ENCODE measurements around the gene RCC1.
"Not testable (repeated sequence)": the region's sequence is repeated elsewhere in the genome, so short reads cannot be mapped to it uniquely, and the experiment has no call there.

The RCC1 gene

DNA sequence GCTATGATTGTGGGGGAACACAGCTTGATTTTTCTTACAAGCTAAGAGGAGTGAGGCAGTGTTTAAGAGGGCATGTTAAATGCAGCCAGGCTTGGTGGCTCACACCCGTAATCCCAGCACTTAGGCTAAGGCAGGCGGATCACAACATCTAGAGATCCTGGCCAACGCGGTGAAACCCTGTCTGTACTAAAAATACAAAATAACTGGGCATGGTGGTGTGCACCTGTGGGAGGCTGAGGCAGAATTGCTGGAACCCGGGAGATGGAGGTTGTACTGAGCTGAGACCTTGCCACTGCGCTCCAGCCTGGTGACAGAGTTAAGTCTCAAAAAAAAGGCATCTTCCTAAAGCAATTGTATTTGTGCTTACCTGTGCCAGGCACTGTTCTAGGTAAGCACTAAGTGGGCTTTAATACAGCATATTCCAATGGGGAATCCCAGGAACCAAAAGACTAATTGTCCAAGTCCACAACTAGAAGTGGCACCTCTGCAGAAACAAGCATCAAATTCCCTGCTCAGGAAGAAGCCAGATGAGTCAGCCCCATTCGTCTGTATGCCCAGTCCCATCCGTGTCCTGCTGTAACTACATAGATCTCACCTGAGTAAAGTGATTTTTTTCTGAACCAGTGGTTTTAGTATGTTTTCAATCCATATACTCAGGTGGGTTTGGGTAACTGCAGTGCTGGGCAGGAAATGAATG lies 4.6 kb downstream of the RCC1 start:
- H3K36me3 ChIP-seq (ENCODE audit: control insufficient read depth, low read length) = peaks cover 81% of the 10 kb centered on the region
- peak overlapping the region; percentile 88 for H3K4me2 ChIP-seq (ENCODE audit: low read length)
- H3K4me3 ChIP-seq (ENCODE audit: low read length) = peak overlapping the region; percentile 97
- no peaks in the 10 kb centered on the region for H3K9me2 ChIP-seq (replicated peaks; ENCODE audit: control insufficient read depth, low read length)
- peaks cover 43% of the 10 kb centered on the region for H3K79me2 ChIP-seq (ENCODE audit: control insufficient read depth, low read length)
- H3K27ac ChIP-seq (ENCODE audit: low read depth, low read length) = peak overlapping the region; percentile 93
- peaks cover 61% of the 10 kb centered on the region for H3K4me1 ChIP-seq (ENCODE audit: control insufficient read depth, low read length)
- no peak for TF ChIP-seq EZH2phosphoT487 (IDR thresholded peaks at IDR 0.05; ENCODE audit: borderline replicate concordance, low read length)
- TF ChIP-seq, protein P1, sequence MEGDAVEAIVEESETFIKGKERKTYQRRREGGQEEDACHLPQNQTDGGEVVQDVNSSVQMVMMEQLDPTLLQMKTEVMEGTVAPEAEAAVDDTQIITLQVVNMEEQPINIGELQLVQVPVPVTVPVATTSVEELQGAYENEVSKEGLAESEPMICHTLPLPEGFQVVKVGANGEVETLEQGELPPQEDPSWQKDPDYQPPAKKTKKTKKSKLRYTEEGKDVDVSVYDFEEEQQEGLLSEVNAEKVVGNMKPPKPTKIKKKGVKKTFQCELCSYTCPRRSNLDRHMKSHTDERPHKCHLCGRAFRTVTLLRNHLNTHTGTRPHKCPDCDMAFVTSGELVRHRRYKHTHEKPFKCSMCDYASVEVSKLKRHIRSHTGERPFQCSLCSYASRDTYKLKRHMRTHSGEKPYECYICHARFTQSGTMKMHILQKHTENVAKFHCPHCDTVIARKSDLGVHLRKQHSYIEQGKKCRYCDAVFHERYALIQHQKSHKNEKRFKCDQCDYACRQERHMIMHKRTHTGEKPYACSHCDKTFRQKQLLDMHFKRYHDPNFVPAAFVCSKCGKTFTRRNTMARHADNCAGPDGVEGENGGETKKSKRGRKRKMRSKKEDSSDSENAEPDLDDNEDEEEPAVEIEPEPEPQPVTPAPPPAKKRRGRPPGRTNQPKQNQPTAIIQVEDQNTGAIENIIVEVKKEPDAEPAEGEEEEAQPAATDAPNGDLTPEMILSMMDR (IDR thresholded peaks at IDR 0.05; ENCODE audit: low read depth, low read length, poor library complexity, severe bottlenecking) = no peak
- H3F3A ChIP-seq (ENCODE audit: control insufficient read depth, insufficient read depth) = peaks cover 89% of the 10 kb centered on the region
- no peaks in the 10 kb centered on the region; the same call in 1 of the 2 replicates for H3K27me3 ChIP-seq (ENCODE audit: control insufficient read depth, low read length)
- H4K20me1 ChIP-seq (ENCODE audit: control insufficient read depth, insufficient read depth, low read depth, low read length) = no peaks in the 10 kb centered on the region
- no peaks in the 10 kb centered on the region for H3K9me3 ChIP-seq (ENCODE audit: control insufficient read depth, insufficient read depth, low read length)

DNA sequence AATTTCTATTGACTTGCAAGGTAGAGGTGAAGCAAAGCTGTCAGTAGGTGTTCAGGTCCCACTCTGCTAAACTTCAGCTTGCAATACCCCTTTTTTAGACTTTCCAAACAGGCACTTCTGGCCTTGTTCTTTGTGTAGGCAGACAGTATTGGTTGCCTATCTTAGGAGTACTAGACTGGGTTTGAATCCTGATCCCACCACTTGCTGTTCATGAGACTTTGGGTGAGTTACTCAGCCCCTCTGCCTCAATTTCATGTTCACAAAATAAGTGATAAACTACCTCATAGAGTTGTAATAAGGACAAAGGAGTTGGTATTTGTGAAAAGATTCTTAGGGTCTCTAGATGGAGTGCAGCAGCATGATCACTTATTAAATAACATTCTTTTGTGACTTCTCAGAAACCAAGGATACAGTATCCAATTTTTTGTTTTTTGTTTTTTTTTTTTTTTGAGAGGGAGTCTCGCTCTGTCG lies 5.2 kb downstream of the RCC1 start:
- Histone ChIP-seq H3K4me2 (ENCODE audit: low read length) (peak overlapping the region; percentile 88), H3F3A (ENCODE audit: control insufficient read depth, insufficient read depth) (peaks cover 90% of the 10 kb centered on the region), H3K27ac (ENCODE audit: low read depth, low read length) (peak overlapping the region; percentile 93), H3K36me3 (ENCODE audit: control insufficient read depth, low read length) (peaks cover 76% of the 10 kb centered on the region), H3K9me2 (replicated peaks; ENCODE audit: control insufficient read depth, low read length) (no peaks in the 10 kb centered on the region), H3K79me2 (ENCODE audit: control insufficient read depth, low read length) (peaks cover 38% of the 10 kb centered on the region), H4K20me1 (ENCODE audit: control insufficient read depth, insufficient read depth, low read depth, low read length) (no peaks in the 10 kb centered on the region), H3K4me1 (ENCODE audit: control insufficient read depth, low read length) (peaks cover 61% of the 10 kb centered on the region), H3K27me3 (ENCODE audit: control insufficient read depth, low read length) (no peaks in the 10 kb centered on the region; the same call in 1 of the 2 replicates), H3K9me3 (ENCODE audit: control insufficient read depth, insufficient read depth, low read length) (no peaks in the 10 kb centered on the region), H3K4me3 (ENCODE audit: low read length) (peak overlapping the region; percentile 97)
- TF ChIP-seq, protein P1 (IDR thresholded peaks at IDR 0.05; ENCODE audit: low read depth, low read length, poor library complexity, severe bottlenecking) = no peak
- TF ChIP-seq EZH2phosphoT487 (IDR thresholded peaks at IDR 0.05; ENCODE audit: borderline replicate concordance, low read length) = no peak

DNA sequence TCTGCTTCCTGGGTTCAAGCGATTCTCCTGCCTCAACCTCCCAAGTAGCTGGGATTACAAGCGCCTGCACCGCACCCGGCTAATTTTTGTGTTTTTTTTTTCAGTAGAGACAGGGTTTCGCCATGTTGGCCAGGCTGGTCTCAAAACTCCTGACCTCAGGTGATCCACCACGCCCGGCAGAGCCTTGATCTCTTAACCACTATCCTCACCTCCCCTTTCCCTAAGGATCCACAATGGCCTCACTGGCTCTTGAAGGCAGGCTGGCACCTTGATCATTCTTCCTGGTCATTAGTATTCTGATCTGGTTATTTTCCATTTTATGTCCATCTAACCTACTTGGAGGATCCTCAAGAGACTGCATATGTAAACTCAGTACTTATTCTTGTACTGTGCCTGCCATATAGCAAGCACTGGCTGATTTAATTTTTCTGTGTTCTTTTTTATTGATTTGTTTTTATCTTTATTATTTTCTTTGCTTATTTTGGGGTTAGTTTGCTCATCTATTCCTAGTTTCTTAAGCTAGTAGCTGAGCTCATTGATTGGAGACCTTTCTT lies 6.3 kb downstream of the RCC1 start:
- Histone ChIP-seq H3K4me3 (ENCODE audit: low read length) (peak overlapping the region; percentile 25; the same call in 1 of the 2 replicates), H3K4me1 (ENCODE audit: control insufficient read depth, low read length) (peaks cover 66% of the 10 kb centered on the region), H3K79me2 (ENCODE audit: control insufficient read depth, low read length) (peaks cover 27% of the 10 kb centered on the region)

DNA sequence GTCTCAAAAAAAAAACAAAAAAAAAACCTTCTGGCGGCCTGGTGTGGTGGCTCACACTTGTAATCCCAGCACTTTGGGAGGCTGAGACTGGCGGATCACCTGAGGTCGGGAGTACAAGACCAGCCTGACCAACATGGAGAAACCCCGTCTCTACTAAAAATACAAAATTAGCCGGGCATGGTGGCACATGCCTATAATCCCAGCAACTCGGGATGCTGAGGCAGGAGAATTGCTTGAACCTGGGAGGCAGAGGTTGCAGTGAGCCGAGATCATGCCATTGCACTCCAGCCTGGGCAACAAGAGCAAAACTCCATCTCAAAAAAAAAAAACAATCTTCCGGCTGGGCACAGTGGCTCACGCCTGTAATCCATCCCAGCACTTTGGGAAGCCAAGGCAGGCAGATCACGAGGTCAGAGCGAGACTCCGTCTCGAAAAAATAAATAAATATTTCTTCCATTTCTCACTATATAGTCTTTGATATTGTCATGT lies 8.6 kb downstream of the RCC1 start:
- not testable (repeated sequence) for H4K20me1 ChIP-seq (ENCODE audit: control insufficient read depth, insufficient read depth, low read depth, low read length); H3K4me2 ChIP-seq (ENCODE audit: low read length); H3K27me3 ChIP-seq (ENCODE audit: control insufficient read depth, low read length); H3K27ac ChIP-seq (ENCODE audit: low read depth, low read length); H3K4me3 ChIP-seq (ENCODE audit: low read length); H3K9me3 ChIP-seq (ENCODE audit: control insufficient read depth, insufficient read depth, low read length); H3K9me2 ChIP-seq (replicated peaks; ENCODE audit: control insufficient read depth, low read length)
- peaks cover 49% of the 10 kb centered on the region for H3K36me3 ChIP-seq (ENCODE audit: control insufficient read depth, low read length)
- H3F3A ChIP-seq (ENCODE audit: control insufficient read depth, insufficient read depth) = peaks cover 71% of the 10 kb centered on the region
- peaks cover 26% of the 10 kb centered on the region for H3K79me2 ChIP-seq (ENCODE audit: control insufficient read depth, low read length)
- peaks cover 60% of the 10 kb centered on the region for H3K4me1 ChIP-seq (ENCODE audit: control insufficient read depth, low read length)

More for the DNA sequence above, 6.3 kb downstream of the RCC1 start:
- peaks cover 65% of the 10 kb centered on the region for H3K36me3 ChIP-seq (ENCODE audit: control insufficient read depth, low read length)
- H4K20me1 ChIP-seq (ENCODE audit: control insufficient read depth, insufficient read depth, low read depth, low read length) = no peaks in the 10 kb centered on the region
- peaks cover 88% of the 10 kb centered on the region for H3F3A ChIP-seq (ENCODE audit: control insufficient read depth, insufficient read depth)
- no peaks in the 10 kb centered on the region for H3K9me3 ChIP-seq (ENCODE audit: control insufficient read depth, insufficient read depth, low read length)
- peak overlapping the region; percentile 93 for H3K27ac ChIP-seq (ENCODE audit: low read depth, low read length)
- H3K9me2 ChIP-seq (replicated peaks; ENCODE audit: control insufficient read depth, low read length) = no peaks in the 10 kb centered on the region
- TF ChIP-seq, protein P1 (IDR thresholded peaks at IDR 0.05; ENCODE audit: low read depth, low read length, poor library complexity, severe bottlenecking) = no peak
- TF ChIP-seq EZH2phosphoT487 (IDR thresholded peaks at IDR 0.05; ENCODE audit: borderline replicate concordance, low read length) = no peak
- H3K4me2 ChIP-seq (ENCODE audit: low read length) = peak overlapping the region; percentile 17
- no peaks in the 10 kb centered on the region for H3K27me3 ChIP-seq (ENCODE audit: control insufficient read depth, low read length)

All from DOHH2 (cell line).